COLO829 (cell line): ENCODE measurements around the gene RLF.

ENCODE experiments used
- DNase-seq: peaks from one replicate; pipeline ENCODE4 v3.0.0; 2012; ENCODE audit warnings: low spot score

RLF gene

GRCh38 chr1:40243351-40243750 lies 82.2 kb downstream of the RLF start:
- no peak for DNase-seq

- DNase-seq = no peak
Measured at GRCh38 chr1:40244138-40244744, 83.1 kb downstream of the RLF start.

GRCh38 chr1:40245686-40246085 lies 84.5 kb downstream of the RLF start:
- DNase-seq = no peak

DNA sequence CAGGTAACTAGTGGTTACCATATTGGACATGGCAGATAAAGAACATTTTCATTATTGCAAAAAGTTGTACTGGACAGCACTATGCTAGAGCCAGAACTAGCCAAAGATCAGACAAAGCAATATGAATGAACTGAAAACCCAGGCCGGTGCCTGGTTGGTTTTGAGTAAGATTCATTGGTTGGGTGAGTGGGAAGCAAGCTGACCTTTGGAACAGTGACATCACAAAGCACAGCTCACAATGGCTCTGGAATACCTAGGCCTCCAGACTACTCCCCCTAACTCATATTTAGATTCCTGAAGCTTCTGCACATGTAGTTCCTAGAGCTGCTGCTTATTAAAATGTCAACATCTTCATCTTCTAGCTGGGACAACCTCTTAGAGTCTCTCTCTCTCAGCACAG lies 86.5 kb downstream of the RLF start, which contains the start of gene TMCO2:
TMCO2 (plus strand) TSS at position 283 of the 400 bp plus-strand sequence; CDS start at position 340, 57 bp downstream.
- no peak for DNase-seq

- no peak for DNase-seq
Measured at GRCh38 chr1:40248412-40248811, 87.2 kb downstream of the RLF start.

GRCh38 chr1:40251456-40251855 lies 90.3 kb downstream of the RLF start:
- DNase-seq = no peak

DNA sequence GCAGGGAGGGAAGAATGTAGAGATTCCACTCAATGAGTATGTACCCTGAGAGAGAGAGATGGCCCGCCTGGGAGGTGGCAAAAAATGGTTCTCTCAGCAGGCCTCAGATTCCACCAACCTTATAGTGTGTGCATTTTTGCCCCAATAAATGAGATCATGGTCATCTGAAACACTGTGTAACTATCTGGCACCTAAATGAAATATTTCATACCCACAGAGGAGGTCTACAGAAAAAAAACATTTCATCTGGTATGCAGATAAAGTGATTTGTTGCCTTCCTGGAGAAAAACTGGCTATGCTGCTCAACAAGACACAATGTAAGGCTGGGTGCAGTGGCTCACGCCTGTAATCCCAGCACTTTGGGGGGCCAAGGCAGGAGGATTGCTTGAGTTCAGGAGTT lies 91.4 kb downstream of the RLF start:
- no peak for DNase-seq

GRCh38 chr1:40255231-40255630 lies 94.0 kb downstream of the RLF start:
- no peak for DNase-seq

DNA sequence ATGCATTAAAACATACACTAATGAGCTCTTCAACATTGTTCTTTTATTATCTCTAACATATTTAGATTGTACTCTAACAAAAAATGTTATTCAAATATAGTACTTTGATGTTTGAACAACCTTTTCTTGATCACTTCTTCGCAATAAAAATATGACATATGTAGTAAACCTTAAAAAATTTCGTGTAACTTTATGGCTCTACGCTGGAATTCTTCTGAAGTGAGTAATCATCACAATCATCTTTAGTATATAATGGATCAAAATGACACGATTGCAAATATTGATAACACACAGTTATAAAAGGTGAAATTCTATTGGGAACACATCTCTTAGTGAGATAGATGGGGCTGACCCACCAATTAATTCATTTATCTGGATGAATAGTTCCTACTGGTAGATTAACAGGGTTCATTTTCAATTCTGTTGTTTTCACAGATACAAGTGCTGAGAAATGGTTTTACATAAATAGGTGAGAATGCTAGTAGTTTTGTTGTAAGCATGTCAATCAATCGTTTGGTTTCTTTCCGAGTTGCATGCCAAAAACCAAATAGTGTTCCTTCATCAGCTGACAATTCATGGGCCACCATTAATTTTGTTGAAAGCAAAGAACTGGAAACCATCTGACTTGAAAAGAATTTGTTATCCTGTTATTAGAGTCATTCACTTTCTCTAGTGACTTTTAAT lies 95.4 kb downstream of the RLF start:
- no peak for DNase-seq

DNA sequence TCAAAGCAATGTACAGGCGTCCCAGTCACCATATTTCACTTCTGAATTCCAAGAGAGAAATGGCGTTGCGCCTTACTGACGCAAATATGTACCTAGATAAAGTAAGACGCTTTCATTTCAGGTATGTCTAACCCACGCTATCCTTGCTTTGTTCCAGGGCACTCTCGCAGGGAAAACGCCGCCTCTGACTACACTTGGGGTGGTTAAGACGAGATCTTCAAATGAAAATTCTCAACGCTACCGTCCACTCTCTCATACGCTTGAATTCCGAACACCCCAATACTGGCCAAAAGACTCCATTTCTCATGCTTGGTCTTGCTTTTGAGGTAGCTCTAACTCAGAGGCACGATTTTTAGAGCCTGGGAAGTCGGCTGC lies 96.1 kb downstream of the RLF start:
- no peak for DNase-seq

DNA sequence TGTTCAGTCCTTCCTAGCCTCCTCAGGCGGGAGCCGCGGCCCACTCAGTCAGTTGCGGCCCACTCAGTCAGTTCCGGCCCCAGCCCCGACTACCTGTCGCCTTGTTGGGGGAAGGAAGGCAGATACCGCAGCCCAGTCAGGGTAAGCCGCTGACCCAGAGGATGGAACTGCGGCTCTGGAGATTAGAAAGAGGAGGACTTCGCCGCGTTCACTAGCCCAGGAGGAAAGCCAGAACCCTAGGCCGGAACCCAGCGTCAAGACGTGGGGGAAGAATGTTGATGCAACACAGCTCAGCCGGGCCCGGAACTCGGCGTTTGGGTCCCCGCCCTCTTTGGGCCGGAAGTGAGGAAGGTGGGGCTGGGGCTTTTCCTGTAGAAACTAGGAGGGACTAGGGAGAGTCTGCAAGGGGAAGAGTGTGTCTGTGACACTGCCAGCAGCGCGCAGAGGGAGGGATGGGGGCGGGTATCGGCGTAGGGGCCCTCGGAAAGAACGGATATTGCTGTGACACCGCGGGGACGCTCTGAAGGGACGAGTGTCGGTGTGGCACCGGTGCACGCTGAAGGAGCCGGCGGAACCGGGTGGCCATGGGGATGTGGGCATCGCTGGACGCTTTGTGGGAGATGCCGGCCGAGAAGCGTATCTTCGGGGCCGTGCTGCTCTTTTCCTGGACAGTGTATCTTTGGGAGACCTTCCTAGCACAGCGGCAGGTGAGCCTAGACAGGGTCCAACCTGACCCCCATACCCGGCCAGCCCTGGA lies 96.7 kb downstream of the RLF start, which contains the start of gene ZMPSTE24:
ZMPSTE24 (plus strand) TSS at position 549 of the 757 bp plus-strand sequence; CDS start at position 585, 36 bp downstream.
- DNase-seq = peak; percentile 71

DNA sequence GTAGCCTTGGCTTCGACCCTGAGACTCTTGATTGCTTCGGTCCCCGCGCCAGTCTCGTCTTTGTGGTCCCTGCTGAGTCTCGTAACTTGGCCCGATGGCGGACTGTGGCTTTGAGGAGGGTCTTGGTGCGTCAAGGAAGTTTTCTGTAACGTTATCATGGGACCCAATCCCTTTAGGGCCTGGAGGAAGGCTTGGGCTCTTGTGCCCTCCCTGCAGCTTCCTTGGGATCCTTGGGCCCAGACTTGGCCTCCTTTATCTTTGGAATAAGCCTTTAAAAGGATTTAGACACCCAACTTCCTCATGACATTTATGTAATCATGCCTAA lies 97.2 kb downstream of the RLF start:
- no peak for DNase-seq

GRCh38 chr1:40264354-40264781 lies 103.2 kb downstream of the RLF start:
- DNase-seq = no peak

DNA sequence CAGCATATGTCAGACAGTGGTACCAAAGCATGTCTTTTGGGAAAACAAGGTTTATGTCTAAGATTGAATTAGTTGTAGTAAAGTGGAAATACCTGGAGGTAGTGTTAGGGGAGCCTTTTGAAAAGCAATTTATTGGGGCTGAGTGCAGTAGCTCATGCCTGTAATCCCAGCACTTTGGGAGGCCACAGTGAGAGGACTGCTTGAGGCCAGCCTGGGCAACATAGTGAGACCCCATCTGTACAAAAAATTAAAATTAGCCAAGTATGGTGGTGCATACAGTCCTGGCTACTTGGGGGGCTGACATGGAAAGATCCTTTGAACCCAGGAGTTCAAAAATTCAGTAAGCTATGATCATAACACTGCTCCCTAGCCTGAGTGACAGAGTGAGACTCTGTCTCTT lies 104.1 kb downstream of the RLF start:
- no peak for DNase-seq

DNA sequence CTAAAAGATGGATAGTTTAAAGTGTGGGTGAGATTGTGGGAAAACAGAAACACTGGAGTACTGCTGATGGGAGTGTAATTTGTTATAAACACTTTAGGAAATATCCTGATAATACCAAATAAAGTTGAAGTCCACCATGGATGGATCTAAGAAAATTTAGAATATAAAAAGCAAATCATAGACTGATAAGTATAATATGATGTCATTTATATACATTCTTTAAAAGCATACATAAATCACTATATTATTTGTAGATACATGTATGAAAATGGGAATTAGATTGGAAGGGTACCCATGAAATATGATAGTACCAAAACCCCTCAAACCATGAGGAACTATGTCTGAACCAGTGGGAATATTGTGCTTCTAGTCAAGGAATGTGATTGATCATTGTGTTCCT lies 104.7 kb downstream of the RLF start:
- DNase-seq = no peak

GRCh38 chr1:40266786-40267535 lies 105.8 kb downstream of the RLF start:
- DNase-seq = no peak

DNA sequence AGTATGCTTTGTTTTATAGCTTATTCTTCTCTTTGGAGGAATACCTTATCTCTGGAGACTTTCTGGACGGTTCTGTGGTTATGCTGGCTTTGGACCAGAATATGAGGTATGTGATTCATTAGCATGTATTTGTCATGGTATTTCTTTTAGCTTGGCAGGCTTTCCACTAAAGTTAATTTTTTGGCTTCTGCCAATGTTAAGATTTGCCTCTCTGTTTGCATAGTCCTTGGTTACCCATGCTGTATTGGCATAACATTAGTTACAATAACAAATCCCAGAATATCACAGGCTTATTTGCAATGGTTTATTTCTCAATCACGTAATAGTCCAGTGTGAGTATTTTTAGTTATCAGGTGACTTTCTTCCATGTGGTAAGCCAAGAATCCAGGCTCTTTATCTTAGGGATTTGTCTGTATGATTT lies 106.6 kb downstream of the RLF start:
- DNase-seq = peak; percentile 5

DNA sequence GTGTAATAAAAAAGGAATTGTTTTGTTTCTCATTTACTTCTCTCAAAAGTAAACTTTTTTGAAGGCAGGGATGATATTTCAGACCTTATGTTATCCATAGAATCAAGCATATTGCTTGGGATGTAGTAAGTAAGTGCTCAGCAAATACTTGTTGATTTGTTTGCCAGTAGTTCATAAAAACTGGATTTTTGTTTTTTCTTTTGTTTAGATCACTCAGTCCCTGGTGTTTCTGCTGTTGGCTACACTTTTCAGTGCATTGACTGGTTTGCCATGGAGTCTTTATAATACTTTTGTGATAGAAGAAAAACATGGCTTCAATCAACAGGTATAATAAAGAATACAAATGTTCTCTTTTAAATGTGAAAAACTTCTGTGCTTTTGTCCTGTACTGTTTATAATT lies 107.0 kb downstream of the RLF start:
- no peak for DNase-seq

- no peak for DNase-seq
Measured at GRCh38 chr1:40270152-40270834, 109.1 kb downstream of the RLF start.

- no peak for DNase-seq
Measured at GRCh38 chr1:40272653-40273213, 111.5 kb downstream of the RLF start.

DNA sequence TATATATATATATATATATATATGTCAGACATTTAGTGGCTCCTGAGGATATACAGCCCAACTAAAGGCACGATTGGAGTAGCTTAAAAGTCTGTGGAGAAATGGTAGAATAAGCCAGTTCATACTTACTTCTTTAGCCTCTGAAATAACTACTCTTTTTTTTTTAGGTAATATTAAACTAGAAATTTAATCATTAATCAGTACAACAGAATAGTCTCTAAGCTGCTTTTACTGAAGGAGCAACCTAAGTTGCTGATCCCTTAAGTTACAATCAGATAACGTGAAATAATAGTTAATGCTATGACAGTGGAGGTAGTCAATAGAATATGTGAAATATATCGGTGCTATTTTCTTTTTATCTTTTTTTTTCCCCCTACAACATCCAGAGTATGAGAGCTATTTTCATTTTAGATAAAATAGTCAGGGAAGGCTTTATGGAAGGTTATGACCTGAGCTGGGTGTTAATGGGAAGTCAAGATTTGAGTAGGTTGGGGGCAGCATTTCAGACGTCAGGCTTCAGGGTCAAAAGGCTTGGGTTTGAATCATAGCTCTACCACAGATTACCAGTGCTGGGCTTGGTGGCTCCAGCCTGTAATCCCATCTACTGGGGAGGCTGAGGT lies 112.5 kb downstream of the RLF start:
- no peak for DNase-seq
